ENCODE results near the gene CELF3.

- no peak for TF ChIP-seq CTCF (conservative IDR thresholded peaks at IDR 0.05; ENCODE audit: low read depth, low read length)
- no peak for TF ChIP-seq EZH2 (IDR thresholded peaks at IDR 0.05; ENCODE audit: low read length, unreplicated experiment)
- TF ChIP-seq EZH2phosphoT487 (IDR thresholded peaks at IDR 0.05; ENCODE audit: borderline replicate concordance, low read length): no peak
Observed at GRCh38 chr1:151720974-151721787, 4.6 kb upstream of the CELF3 start, which contains the start of gene RIIAD1.

Data from PC-3 (cell line).